Subcutaneous adipose tissue (tissue), 4 donors: Measurements from ENCODE around the gene STRADB. TPM values are rescaled to one million over a fixed set of nuclear protein-coding genes. Genes with fewer than 3 reads are reported as not detected.

Source experiments
- CTCF ChIP-seq: fragments of 450-650 bp; IDR thresholded peaks from one replicate; pipeline ENCODE4 v1.5.1; 2016; ENCODE audit warnings: low read depth, mild to moderate bottlenecking, control low read depth, antibody characterized with exemption, moderate library complexity
- total RNA-seq, 4 donors: library from RNA; depleted of rRNA; stranded (reverse); fragments of >200 nt; gene quantifications; one replicate each; pipeline ENCODE4 v1.1.0, GENCODE V29; 2016

The STRADB gene
- total RNA-seq, 4 donors from 2014 or later: 29.3 to 86.7 (median 43.2) TPM

DNA sequence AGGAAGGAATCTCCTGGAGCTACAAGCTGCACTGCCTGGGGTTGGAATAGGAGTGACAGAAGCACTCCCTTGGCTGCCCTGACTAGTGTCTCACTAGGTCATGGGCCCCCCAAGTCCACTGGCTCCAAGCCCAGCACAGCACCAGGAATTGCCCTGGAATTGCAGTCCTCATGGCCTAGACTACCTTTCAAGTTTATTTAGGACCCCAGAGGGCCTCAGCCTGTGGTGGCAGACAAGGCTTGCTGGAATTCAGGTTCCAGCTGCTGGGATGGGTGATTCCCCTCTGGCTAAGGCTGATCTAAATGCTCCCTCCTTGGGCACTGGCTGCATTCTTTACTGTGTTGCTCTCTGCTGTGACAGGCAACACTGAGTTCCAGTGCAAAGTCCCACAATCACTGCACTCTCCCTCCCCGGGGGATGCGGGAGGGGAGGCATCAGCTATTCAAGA lies 14.0 kb downstream of the STRADB start:
- no peak for TF ChIP-seq CTCF

DNA sequence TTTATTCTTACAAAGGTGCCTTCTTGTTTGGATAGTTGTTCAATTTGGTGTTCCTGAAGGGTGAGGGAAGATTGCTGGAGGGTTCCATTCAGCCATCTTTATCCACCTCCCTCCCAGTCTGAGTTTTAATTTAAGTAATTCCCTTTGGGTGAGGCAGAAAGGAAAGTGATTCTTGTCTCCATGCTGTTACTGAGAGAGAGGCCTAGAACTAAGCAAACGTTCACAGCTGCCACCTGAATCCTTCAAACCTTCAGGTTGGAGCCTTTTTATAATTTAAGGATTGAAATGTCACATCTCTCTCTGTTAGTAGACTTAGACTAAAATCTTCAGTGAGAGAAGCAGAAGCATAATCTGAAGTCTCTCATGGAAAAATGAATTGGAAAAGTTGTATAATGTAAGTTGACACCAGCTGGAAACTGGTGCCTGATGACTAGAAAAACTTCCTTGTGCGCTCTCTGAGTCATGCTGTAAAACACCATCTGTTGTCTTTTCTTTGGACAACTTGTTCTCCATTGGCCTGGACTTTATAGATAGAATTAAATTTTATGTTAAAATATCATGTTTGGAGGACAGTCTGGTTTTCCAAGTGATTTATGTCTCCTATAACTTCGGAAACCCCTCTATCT lies 14.6 kb downstream of the STRADB start:
- no peak for TF ChIP-seq CTCF

DNA sequence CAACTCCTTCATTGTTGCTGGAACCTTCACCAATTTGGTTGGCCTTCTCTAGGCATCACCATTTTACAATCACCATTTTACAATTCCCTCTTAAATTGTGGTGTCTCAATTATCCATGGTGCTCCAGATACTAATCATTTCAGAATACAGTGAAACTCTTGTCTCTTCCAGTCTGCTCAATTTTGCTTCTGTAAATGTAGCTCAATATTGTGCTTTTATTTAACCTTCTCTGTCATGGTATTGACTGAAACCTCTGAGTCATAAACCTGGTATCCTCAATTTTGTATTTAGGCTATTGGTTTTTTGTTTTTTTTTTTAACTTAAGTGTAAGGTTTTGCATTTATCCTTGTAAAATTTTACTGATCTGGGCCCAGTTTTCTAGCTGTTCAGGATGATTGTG lies 16.1 kb downstream of the STRADB start:
- no peak for TF ChIP-seq CTCF

DNA sequence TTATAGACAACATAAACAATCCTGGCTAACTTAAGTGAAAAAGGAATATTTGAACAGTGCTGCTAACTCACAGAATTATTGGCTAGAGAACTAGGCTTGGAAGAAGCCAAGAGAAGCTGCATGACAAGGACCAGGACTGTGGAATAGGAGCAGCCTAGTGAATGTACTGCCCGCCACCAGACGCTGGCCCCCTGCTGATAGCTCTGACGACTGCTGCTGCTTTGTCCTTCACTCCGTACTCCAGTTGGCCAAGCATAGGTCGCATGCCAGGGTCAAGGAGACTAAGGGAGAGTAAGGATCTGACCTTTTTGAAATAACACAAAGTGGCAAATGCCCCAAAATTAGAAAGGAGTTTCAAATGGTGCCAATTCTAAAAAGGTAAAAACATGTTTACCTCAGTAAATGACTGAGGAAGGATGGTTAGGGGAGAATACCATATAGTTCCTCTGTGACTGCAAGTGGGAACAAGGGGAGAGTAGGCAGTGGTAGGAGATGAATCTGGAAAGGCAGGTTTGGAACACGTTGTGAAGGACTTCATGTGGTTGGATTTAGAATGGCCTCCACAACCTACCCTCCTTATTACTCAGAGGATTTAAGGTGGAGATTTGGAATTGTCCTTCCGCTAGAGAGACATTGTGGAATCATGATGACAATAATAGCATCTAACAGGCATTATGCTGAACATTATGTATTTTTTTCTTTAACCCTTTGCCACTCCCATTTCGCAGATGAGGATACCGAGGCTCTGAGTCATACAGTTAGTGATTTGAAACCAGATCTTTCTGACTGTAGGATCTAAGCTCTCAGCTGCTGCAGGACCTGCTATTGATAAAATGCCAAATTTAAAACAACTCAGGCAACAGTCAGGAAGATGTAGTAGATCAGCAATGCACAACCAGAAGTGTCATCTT lies 19.5 kb downstream of the STRADB start:
- no peak for TF ChIP-seq CTCF

DNA sequence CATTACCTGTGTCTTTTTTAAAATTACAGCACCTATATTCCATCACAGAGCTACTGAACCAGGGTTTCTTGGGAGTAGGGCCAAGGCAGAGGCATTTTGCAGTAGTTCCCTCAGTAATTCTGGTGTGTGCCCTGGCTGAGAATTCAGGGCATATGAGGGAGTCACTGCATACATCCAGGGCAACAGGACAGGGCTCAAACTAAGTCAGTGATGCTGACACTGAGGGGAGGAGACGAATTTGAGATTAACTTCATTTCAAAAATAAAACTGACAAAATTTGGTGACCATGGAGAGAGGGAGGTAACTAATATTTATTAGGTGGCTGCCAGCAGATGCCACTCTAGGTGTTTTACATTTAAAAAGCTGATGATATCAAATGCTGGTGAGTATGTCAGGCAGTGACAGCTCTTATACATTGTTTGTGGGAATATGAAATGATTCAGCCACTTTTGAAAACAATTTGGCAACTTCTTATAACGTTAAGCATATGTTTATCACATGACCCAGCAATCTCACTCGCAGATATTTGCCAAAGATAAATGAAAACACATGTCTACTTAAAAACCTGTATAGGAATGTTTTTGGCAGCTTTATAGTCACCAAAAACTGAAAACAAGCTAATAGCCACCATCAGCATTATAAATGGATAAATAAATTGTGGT lies 20.3 kb downstream of the STRADB start:
- TF ChIP-seq CTCF: no peak

GRCh38 chr2:201472411-201472810 lies 20.9 kb downstream of the STRADB start:
- TF ChIP-seq CTCF: no peak

- TF ChIP-seq CTCF: no peak
These were observed 31.0 kb downstream of the STRADB start for GRCh38 chr2:201482543-201482942.
